LHCN-M2 (cell line): ENCODE results near the gene FAM13C. TPM values are rescaled to one million over a fixed set of nuclear protein-coding genes. Genes with fewer than 3 reads are reported as not detected.
A peak's percentile ranks its signal among the peaks of the same experiment; 100 is the strongest.

ENCODE experiments used
- DNase-seq: peaks from one replicate; pipeline ENCODE4 v3.0.0-alpha.2; 2012; ENCODE audit warnings: low read depth
- total RNA-seq: library from RNA; depleted of rRNA; stranded (reverse); fragments of >200 nt; gene quantifications from 2 replicates; pipeline ENCODE4 v1.2.3, GENCODE V29; 2014

Gene FAM13C
- total RNA-seq, 1 experiment from 2014 or later = 20.4 TPM

GRCh38 chr10:59361663-59362143, 646 bp downstream of the FAM13C start:
- peak; percentile 52 for DNase-seq

GRCh38 chr10:59360605-59361405, 1.5 kb downstream of the FAM13C start:
- DNase-seq = peak; percentile 34

- no peak for DNase-seq
These were observed 3.8 kb downstream of the FAM13C start for GRCh38 chr10:59358576-59358975.

- DNase-seq = no peak
These were observed 7.9 kb downstream of the FAM13C start for GRCh38 chr10:59354434-59354833.

- DNase-seq = no peak
These were observed 11.8 kb downstream of the FAM13C start for GRCh38 chr10:59350558-59350957.

- DNase-seq = peak; percentile 88
These were observed 16.0 kb downstream of the FAM13C start for GRCh38 chr10:59346321-59346720.

- no peak for DNase-seq
These were observed 19.6 kb downstream of the FAM13C start for GRCh38 chr10:59342723-59343122.

GRCh38 chr10:59342000-59342399, 20.3 kb downstream of the FAM13C start:
- no peak for DNase-seq

- DNase-seq = no peak
These were observed 22.1 kb downstream of the FAM13C start for GRCh38 chr10:59340285-59340684.

GRCh38 chr10:59339351-59339750, 23.0 kb downstream of the FAM13C start:
- no peak for DNase-seq

GRCh38 chr10:59337201-59337652, 25.1 kb downstream of the FAM13C start:
- DNase-seq = peak; percentile 73

- DNase-seq = peak; percentile 69
These were observed 25.7 kb downstream of the FAM13C start for GRCh38 chr10:59336632-59337031.

GRCh38 chr10:59335497-59335896, 26.9 kb downstream of the FAM13C start:
- DNase-seq = no peak

- DNase-seq = no peak
These were observed 28.6 kb downstream of the FAM13C start for GRCh38 chr10:59333701-59334100.

GRCh38 chr10:59332581-59332980, 29.8 kb downstream of the FAM13C start:
- peak; percentile 75 for DNase-seq

GRCh38 chr10:59331661-59332060, 30.7 kb downstream of the FAM13C start:
- peak; percentile 64 for DNase-seq

GRCh38 chr10:59325116-59325515, 37.2 kb downstream of the FAM13C start:
- no peak for DNase-seq

- peak; percentile 53 for DNase-seq
These were observed 37.8 kb downstream of the FAM13C start for GRCh38 chr10:59324597-59324996.

GRCh38 chr10:59323831-59324401, 38.4 kb downstream of the FAM13C start:
- DNase-seq = no peak

- DNase-seq = peak; percentile 99
These were observed 39.3 kb downstream of the FAM13C start for GRCh38 chr10:59323036-59323459.

GRCh38 chr10:59322131-59322530, 40.2 kb downstream of the FAM13C start:
- no peak for DNase-seq

- no peak for DNase-seq
These were observed 42.0 kb downstream of the FAM13C start for GRCh38 chr10:59320355-59320754.

GRCh38 chr10:59319854-59320253, 42.5 kb downstream of the FAM13C start:
- no peak for DNase-seq
